ENCODE measurements around the gene TMED9.

- TF ChIP-seq POLR2A (IDR thresholded peaks at IDR 0.05), result no peak
- TF ChIP-seq CTCF (IDR thresholded peaks at IDR 0.05), result no peak
These were observed 45.7 kb upstream of the TMED9 start for GRCh38 chr5:177546258-177546741.

Measured in heart left ventricle (tissue), 13 donors.